Iris pigment epithelial cell (primary cell): ENCODE results near the gene GTF3C1.
A peak's percentile ranks its signal among the peaks of the same experiment; 100 is the strongest.

ENCODE experiments used
- DNase-seq: peaks from one replicate; pipeline ENCODE4 v3.0.0-alpha.2; 2011; ENCODE audit warnings: low read depth

Gene GTF3C1

DNA sequence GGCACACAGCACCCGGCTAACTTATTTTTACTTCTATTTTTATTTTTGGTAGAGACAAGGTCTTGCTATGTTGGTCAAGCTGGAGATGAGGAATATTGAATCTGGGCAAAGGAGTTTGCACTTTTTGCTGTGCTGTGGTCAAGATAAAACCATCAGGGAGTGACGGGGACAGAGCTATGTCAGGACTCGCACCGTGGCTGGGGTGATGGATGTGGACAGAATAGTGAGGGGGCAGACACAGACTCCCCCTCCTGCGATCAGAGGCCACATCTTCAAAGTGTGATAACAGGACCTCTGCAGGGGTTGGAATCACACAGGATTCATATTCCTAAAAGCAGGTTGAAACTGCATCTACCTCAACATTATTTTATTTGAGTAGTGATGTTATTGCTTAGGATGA is 122.2 kb downstream of the GTF3C1 start:
- no peak for DNase-seq

DNA sequence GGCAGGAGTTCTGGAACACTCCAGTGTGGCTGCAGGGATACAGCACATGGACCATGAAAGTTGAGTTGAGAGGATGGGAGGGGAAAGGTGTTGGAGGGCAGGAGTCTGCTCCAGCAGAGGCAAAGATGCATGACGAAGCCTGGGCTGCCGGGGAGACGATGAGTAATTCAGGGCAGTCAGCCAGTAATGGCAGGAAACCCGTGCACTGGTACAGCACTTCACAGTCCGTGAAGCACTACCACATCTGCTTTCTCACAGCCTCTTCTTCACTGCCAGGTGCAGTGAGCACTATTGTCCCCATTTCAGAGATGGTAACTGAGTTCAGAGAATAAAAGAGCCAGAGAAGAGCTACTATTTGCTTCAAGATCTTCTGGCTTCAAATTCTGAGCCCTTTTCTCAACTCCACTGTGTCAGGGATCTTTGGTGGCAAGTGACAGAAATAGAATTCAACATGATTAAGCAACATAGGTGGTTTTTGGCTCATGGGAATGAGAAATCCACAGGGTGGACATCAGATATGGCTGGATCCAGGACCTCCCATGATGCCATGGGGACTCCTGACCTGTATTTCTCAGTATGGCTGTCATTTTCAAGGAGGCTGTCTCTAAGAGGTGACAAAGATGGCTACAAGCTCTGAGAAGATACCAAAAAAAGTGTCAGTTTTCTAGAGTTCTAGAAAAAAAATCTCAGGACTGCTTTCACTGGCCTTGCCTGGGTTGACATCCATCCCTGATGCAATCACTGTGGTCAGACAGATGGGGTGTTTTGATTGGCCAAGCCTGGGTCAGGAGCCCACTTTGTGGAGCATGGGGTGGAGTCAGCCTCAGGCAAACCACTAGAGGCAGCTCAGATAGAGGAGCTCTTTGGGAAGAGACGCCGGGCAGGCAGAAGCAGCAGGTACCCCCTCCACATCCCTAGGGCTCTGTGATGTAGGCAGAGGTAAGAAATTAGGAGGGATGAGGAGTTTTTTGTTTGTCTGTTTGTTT is 123.0 kb downstream of the GTF3C1 start:
- peak; percentile 96 for DNase-seq

- no peak for DNase-seq
These were observed 123.8 kb downstream of the GTF3C1 start for GRCh38 chr16:27425961-27426360.

- no peak for DNase-seq
These were observed 124.8 kb downstream of the GTF3C1 start for GRCh38 chr16:27424772-27425498.

GRCh38 chr16:27421961-27422740 is 127.6 kb downstream of the GTF3C1 start:
- no peak for DNase-seq

DNA sequence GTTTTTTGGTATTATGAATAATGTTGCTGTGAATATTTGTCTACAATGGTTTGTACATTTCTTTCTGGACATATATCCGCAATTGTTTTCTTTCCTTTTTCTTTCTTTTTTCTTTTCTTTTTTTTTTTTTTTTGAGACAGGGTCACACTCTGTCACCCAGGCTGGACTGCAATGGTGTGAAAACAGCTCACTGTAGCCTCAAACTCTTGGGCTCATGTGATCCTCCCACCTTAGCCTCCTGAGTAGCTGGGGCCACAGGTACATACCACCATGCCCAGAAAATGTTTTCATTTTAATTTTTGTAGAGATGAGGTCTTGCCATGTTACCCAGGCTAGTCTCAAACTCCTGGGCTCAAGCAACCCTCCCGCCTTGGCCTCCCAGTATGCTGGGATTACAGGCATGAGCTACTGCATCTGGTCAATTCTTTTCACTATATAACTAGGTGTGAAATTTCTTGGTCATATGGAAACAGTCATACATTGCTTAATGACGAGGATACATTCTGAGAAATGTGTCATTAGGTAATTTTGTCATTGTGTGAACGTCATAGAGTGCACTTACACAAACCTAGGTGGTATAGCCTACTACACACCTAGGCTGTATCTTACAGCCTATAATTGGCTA is 132.6 kb downstream of the GTF3C1 start:
- DNase-seq = no peak

DNA sequence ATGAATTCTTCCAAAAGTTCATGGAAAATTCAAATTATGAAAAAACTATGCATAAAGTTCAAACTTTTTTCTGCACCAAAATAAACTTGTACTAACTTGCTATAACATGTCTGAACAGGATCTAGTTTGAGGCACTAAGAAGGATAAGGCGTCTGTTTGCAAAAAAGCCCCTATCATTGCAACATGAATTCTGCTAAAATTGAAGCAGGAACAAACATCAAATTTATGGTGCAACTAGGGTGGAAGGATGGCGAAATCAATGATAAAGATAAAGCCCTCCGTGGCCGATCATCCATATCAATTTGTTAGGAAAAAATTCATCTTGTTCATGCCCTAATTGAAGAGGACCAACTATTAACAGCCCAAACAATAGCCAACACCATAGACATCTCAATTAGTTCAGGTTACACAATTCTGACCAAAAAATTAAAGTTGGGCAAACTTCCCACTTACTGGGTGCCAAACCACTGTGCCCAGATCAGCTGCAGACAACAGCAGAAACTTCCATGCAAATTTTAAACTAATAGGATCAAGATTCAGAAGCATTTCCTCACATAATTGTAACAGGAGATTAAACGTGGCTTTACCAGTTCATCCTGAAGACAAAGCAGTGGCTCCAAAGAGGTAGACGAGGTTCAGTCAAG is 134.8 kb downstream of the GTF3C1 start:
- no peak for DNase-seq

DNA sequence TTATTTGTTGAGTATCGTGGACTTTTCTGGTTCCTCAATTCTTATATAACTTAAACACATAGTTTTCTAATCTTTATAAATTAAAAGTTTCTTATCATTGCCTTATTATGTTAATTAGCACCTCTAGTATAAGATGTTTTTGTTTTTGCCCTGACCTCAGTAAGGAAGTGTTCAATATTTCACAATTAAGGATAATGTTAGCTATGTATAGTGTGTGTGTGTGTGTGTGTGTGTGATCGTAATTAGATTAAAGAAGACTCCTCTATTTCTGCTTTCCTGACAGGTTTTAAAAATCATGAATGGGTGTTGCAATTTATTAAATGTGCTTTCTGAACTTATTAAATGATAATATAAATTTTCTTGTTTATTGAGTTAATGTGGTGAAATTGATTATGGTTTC is 135.8 kb downstream of the GTF3C1 start:
- DNase-seq = no peak

- no peak for DNase-seq
These were observed 139.0 kb downstream of the GTF3C1 start for GRCh38 chr16:27410761-27411160.
